ENCODE data around the gene INO80.
A peak's percentile ranks its signal among the peaks of the same experiment; 100 is the strongest.

INO80 gene

DNA sequence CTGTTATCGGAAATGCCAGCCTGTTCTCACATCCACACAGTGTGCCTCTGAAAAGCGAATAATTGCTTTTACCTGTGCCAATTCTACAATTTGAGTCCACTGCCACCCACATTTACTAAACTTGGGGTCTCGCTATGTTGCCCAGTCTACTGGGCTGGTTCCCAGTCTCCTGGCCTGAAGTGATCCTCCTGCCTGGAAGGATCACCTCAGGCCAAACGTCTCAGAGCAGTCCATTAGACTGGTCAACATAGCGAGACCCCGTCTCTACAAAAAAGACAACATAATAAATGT is 827 bp upstream of the INO80 start:
- TF ChIP-seq, protein P1, sequence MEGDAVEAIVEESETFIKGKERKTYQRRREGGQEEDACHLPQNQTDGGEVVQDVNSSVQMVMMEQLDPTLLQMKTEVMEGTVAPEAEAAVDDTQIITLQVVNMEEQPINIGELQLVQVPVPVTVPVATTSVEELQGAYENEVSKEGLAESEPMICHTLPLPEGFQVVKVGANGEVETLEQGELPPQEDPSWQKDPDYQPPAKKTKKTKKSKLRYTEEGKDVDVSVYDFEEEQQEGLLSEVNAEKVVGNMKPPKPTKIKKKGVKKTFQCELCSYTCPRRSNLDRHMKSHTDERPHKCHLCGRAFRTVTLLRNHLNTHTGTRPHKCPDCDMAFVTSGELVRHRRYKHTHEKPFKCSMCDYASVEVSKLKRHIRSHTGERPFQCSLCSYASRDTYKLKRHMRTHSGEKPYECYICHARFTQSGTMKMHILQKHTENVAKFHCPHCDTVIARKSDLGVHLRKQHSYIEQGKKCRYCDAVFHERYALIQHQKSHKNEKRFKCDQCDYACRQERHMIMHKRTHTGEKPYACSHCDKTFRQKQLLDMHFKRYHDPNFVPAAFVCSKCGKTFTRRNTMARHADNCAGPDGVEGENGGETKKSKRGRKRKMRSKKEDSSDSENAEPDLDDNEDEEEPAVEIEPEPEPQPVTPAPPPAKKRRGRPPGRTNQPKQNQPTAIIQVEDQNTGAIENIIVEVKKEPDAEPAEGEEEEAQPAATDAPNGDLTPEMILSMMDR (IDR thresholded peaks at IDR 0.05) = no peak
- Histone ChIP-seq H3K4me3 (peak overlapping the region; percentile 81), H3K27ac (peak overlapping the region; percentile 96 to 98)
- DNase-seq (ENCODE audit: low spot score) = no peak

DNA sequence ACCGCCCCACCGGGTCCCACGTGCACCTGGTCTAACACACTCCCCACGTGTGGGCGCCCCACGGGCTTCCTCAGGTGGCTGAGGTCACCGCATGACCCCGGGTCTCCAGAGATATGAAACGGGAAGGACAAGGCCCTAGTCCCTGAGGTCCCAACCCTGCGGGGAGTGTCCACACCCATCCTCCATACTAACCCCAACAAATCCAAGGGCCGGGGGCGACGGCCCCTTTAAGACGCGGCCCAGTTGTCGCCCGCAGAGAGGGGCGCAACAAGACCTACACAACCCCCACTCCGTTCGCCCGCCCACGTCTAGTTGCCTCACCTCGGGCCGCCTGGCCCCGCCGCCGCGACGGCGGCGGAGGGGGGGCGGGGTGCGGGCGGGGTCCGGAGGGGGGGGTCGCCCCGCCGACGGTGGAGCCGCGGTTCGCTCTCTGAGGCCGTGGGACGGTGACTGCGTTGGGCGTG is 396 bp downstream of the INO80 start:
- Histone ChIP-seq H3K4me3 (peak overlapping the region; percentile 81), H3K27ac (peak overlapping the region; percentile 96 to 98)
- TF ChIP-seq, protein P1 (IDR thresholded peaks at IDR 0.05) = no peak
- peak; percentile 80 for DNase-seq (ENCODE audit: low spot score)

DNA sequence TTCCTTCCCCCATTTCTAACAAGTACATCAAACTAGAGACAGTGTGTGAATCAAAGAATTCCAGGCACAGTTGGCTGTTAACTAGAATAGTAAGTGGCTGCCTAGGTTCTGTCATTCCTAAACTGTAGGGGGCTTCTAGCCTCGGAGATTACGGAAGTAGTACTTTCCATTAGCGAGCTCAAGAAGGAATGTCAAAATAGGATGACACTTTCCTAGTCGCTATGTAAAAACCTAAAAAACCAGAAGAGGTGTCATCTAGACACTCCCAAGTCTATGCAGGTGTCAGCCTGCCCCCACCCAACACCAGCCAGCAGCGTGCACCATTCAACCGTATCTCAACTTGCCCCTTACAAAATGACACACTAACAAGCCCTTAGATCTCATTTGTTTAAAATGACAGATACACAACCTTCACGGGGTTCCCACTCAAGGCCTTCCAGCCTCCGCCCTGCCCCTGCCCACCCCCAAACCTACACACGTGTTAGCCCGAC is 874 bp downstream of the INO80 start:
- TF ChIP-seq, protein P1 (IDR thresholded peaks at IDR 0.05) = no peak
- peak overlapping the region; percentile 81 for H3K4me3 ChIP-seq
- H3K27ac ChIP-seq = peak overlapping the region; percentile 96 to 98
- no peak for DNase-seq (ENCODE audit: low spot score)

DNA sequence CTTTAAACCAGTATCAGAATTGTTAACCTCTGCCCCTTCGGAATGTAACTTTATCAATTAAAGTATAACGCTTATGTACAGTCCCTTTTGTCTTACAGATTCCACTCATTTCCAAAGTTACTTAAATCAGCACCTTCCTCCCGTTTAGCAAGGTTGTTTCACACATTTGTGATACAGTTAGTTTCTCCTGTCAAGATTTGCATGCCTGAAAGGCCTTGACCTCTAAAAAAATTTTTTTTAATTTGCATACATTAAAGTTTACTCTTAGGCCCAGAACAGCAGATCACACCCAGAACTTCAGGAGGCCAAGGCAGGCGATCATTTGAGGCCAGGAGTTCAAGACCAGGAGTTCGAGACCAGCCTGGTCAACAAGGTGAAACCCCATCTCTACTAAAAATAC is 9.1 kb downstream of the INO80 start:
- Histone ChIP-seq H3K27ac (no peak overlapping the region), H3K4me3 (no peak overlapping the region)
- no peak for DNase-seq (ENCODE audit: low spot score)
- TF ChIP-seq, protein P1 (IDR thresholded peaks at IDR 0.05) = no peak

DNA sequence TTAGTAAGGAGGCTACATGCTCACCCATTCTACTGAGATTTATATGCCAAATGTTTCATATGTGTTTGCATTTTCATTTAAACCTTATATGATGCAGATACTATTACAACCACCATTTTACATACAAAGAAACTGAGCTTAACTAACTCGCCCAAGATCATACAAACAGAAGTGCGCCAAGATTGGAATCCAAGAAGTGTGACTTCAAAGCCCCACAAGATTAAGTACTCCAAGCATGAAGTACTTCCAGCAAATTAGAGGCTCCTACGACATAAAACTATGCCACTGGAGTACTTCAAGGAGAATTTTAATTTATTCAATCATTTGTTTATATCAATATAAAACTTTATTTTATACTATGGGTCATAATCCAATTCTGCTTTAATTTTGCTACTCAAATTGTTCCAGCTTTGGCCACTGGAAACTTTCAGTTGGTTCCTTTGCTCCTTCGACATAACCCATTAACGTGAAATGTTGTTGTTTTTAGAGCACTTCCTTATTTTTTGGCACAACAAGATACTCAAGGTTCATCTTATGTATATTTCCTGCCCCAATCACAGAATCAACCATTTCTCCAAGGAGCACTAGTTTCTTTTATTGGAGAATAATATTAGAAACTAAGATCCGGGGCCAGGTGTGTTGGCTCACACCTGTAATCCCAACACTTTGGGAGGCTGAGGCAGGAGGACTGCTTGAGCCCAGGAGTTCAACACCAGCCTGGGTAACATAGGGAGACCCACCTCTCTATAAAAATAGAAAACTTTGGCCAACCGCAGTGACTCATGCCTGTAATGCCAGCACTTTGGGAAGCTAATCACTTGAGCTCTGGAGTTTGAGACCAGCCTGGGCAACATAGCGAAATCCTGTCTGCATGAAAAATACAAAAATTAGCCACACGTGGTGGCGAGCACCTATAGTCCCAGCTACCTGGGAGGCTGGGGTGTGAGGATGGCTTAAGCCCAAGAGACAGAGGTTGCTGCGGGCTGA is 10.4 kb downstream of the INO80 start:
- no peak for DNase-seq (ENCODE audit: low spot score)
- TF ChIP-seq, protein P1 (IDR thresholded peaks at IDR 0.05) = no peak
- Histone ChIP-seq H3K27ac (no peak overlapping the region), H3K4me3 (no peak overlapping the region)

DNA sequence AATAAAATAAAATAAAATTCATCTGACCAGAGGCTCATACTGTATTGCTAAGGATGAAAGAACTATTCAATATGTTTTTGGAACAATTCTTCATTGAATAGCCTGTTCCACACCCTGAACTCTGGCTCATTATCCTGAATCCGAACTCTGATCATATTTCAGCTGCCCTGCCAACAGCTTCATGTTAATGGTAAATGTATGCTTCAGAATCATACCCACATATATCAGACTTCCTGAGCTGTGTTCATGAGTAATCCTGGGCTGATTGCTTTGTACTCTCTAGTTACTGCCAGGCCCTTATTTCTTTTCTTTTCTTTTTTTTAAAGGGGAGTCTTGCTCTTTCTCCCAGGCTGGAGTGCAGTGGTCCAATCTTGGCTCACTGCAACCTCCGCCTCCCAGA is 11.8 kb downstream of the INO80 start:
- H3K27ac ChIP-seq = no peak overlapping the region
- TF ChIP-seq, protein P1 (IDR thresholded peaks at IDR 0.05) = no peak
- no peak for DNase-seq (ENCODE audit: low spot score)
- no peak overlapping the region for H3K4me3 ChIP-seq

DNA sequence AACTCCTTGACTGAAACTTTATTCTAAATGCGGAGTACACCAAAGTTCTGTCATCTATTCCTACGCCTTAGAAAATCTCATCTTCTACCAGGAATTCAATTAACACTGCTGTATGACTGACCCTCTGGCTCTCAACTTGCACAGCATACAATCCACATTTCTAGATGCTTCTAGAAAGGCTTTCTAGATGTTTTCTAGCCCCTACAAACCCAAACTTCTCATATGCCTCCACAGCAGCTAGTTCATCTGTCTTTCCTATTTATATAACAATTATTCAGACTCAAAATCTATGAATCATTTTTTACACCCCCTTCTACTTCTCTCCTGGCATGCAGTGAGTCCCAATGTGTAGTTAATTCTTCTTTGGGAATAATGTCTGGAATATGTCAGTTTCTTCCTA is 13.2 kb downstream of the INO80 start:
- H3K27ac ChIP-seq = no peak overlapping the region
- no peak for DNase-seq (ENCODE audit: low spot score)
- TF ChIP-seq, protein P1 (IDR thresholded peaks at IDR 0.05) = no peak
- H3K4me3 ChIP-seq = no peak overlapping the region
